Inferior parietal cortex (tissue), 1 donor: ENCODE results near the gene SLC36A3.
A peak's percentile ranks its signal among the peaks of the same experiment; 100 is the strongest.
"Not testable (repeated sequence)": the region's sequence is repeated elsewhere in the genome, so short reads cannot be mapped to it uniquely, and the experiment has no call there.

ENCODE experiments used
- DNase-seq: peaks from one replicate; pipeline ENCODE4 v3.0.0-alpha.2; 2016; ENCODE audit errors: extremely low spot score

SLC36A3 gene

DNA sequence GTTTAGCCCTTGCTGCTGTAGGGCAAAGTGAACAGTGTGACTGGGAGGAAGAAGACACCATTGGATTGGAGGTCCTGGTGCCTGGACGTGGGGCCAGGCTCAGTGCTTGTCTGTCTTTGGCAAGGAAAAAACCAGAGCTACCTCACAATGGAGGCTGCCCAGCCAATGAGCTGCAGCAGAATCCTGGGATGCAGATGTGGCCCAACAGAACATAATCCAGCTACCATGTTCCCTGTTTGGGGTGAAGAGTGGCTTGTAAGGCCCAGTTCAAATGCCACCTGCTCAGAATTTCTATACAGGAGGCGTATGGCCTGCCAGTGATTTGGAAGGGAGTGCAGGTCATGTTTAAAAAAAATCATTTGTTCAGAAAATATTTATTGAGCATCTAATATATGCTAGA lies at the start of gene SLC36A3:
TSS of gene SLC36A3 (minus strand) at position 101 of the 400 bp plus-strand sequence. CDS start 412 bp downstream, outside the sequence.
- no peak for DNase-seq

GRCh38 chr5:151351671-151352070 lies 48.1 kb upstream of the SLC36A3 start:
- no peak for DNase-seq

DNA sequence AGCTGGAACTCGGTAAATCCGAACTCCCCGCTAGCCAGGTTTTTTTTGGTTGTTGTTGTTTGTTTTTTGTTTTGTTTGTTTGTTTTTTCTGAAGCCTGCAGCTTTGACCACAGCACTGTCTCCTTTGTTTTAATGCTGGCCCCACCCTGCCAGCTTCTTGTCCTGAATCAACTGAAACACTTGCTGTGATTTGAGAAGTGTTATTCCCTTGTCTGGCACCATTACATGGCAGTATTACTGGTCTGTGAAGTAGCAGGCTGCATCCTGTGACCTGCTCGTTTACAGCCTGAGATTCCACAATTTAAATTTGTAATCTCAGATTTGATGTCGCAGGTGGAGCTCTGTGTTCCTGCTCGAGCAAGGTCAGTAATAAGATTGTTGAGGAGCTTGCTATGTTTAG lies 45.2 kb upstream of the SLC36A3 start:
- DNase-seq: no peak

DNA sequence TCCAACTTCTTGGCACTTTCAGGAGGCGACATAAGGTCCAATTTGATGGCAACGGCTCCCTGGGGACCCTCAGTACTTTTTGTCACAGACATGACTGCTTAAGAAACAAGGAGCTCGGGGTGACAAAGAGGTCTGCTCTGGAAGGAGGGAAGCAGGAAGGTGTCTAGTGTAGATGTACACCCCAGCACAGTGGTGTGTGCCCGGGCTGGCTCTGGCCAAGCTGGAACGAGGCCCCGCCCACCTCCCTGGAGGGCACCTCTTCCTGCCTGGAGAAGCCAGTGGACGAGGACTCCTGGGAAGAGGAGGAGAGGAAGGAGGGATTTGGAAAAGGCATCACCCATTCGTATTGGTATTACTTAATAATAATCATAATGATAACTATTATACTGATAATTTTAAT lies 43.8 kb upstream of the SLC36A3 start, which contains the start of gene SLC36A2:
TSS of gene SLC36A2 (minus strand) at position 191 of the 400 bp plus-strand sequence. CDS start at position 92, 99 bp downstream.
- no peak for DNase-seq

DNA sequence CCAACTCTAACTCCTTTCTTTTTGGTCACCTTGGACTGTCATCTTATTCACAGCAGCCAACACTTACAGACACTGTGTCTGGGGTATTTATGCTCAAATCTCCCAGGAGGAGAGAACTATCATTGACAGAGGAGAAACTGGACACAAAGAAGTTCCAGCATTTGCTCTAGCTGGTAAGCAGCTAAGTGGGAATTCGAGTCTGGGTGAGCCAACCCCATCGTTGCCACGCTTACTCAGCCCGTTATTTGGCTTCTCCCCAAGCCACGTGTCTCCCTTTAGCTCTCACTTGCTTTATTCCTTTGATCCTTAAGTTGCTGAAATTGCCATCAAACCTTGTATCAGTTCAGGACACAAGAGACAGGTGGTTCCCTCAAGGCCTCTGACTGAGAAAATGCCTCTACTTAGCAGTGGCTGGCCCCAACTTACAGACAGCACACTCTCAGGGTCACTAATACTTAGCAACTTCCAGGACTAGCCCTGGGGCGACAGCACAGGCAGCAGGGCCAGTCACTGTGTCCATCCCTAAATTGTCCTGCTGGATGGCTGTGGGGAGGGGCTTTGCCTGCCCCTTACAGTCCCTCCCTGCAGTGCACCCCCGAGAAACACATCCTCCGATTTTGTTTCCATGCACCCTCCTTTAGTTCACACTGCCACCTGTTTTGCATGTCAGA lies 42.4 kb upstream of the SLC36A3 start:
- DNase-seq: no peak

DNA sequence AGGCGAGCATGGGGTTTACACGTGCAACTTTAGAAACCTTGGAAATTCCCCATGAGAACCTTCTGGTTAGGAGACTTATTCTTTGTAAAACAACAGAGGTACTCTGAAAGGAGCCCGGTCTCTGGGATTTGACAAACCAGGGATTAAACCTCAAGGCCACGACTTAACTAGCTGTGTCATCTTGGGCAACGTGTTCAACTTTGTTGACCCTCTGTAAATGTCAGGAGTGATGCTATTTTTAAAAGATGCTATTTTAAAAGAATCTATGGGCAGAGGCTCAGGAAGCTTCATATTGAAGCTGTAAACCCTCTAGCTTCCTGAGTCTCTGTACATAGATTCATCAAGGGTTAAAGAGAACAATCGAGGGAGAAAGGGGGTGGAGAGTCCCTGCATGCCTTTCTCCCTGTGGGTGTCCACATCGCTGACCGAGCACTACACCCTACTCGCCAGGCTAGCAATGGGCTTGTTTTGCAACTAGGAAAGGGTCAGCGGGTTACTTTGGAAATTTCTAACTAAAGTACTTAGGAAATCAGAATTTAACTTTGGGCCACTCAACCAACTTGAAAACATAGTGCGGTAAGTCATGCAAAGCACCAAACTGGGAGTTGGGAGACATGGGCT lies 41.7 kb upstream of the SLC36A3 start:
- DNase-seq: no peak

- DNase-seq: no peak
These were observed 40.5 kb upstream of the SLC36A3 start for GRCh38 chr5:151344088-151344487.

DNA sequence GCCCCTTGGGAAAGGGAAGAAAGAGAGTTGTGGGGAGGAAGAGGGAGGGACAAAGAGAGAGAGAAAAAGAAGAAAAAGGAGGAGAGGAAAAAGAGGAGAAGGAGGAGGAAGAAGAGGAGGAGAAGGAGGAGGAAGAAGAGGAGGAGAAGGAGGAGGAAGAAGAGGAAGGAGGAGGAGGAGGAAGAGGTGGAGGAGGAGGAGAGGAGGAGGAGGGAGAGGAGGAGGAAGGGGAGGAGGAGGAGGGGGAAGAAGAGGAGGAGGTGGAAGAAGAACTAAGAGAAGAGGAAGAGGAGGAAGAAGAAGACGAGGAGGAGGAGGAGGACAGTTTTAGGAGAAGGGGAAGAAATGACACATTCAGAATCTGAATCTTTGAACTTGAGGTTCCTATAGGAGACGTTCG lies 36.4 kb upstream of the SLC36A3 start:
- DNase-seq: no peak

- DNase-seq: no peak
These were observed 35.2 kb upstream of the SLC36A3 start for GRCh38 chr5:151338734-151339133.

GRCh38 chr5:151332857-151333256 lies 29.3 kb upstream of the SLC36A3 start:
- no peak for DNase-seq

- no peak for DNase-seq
These were observed 25.2 kb upstream of the SLC36A3 start for GRCh38 chr5:151328734-151329133.

DNA sequence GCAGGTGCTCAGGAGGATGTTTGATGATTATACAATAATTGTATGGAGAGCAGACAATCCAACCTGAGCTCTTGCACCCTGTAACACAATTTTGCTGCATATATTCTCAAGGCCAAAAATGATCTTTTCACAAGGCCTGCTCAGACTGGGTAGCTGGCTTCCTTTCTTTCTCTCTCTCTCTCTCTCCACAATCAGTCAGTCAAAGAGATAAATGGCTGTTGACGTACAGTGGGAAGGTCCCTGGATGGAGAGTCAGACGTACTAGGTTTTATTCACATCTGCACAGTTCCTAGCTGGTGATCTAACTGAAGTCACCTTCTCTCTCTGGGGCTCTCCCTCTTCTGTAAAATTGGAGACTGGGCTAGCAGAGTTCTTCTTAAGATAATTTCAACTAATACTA lies 24.0 kb upstream of the SLC36A3 start:
- DNase-seq: no peak

- DNase-seq: no peak
These were observed 22.7 kb upstream of the SLC36A3 start for GRCh38 chr5:151326266-151326665.

DNA sequence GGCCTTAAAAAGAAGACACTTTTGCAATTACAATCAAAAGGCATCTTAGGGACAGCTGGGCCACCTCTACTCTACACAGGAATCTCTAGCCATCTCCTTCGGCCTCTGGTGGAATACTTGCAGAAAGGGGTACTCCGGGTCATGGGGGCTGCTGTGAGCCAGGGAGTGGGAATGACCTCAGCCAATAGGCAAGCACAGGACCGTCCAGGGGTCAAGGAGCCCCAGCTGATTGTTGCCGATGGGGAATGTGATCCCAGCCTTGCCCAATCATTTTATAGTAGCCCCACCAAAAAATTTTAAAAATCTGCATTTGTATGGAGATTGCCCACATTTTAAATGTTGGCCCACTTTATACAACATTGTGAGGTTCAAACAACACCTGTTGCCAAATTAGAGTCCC lies 16.9 kb upstream of the SLC36A3 start:
- DNase-seq: no peak

- DNase-seq: peak; percentile 9
These were observed 15.5 kb upstream of the SLC36A3 start for GRCh38 chr5:151318850-151319732.

- DNase-seq: no peak
These were observed 14.3 kb upstream of the SLC36A3 start for GRCh38 chr5:151317871-151318270.

GRCh38 chr5:151315998-151316597 lies 12.5 kb upstream of the SLC36A3 start:
- peak; percentile 52 for DNase-seq

DNA sequence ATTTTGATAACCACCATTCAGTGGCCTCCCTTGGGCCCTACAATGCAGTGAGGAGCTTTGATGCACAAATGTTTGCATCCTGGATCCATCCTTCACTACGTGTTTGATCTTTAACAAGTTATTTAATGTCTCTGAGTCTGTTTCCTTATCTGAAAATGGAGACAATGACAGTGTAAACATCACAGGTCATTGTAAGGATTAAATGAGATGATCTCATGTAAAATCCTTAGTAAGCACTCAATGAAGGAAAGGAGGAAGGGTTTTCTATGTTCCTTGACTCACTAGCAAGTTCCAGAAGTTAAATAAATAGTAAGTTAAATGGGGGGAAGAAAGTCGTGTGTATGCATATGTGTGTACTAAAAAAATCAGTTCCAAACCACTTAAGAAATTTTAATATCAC lies 9.8 kb upstream of the SLC36A3 start:
- DNase-seq: no peak

DNA sequence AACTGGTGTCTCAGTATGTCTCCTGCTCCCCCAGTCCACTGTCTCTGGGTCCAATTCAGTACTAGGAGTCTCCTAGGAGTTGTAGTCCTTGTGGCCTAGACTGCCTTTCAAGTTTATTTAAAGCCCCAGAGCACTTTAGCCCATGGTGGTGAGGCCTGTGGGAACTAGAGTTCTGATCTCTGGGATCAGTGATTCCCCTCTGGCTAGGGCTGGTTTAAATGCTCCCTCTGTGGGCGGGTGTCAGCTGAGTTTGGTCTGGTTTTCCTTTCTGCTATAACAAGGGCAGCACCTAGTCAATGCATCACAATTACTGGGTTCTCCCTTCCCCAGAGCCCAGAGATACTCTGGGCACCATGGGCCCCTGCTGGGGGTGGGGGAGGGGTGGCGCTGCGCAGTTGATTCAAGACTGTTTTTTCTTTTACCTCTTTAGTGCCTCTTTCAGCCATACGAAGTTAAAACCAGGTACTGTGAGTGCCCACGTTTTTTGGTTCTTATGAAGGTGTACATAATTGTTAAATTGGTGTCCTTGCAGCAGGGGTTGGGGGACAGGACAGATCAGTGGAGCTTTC lies 9.3 kb upstream of the SLC36A3 start:
- no peak for DNase-seq

DNA sequence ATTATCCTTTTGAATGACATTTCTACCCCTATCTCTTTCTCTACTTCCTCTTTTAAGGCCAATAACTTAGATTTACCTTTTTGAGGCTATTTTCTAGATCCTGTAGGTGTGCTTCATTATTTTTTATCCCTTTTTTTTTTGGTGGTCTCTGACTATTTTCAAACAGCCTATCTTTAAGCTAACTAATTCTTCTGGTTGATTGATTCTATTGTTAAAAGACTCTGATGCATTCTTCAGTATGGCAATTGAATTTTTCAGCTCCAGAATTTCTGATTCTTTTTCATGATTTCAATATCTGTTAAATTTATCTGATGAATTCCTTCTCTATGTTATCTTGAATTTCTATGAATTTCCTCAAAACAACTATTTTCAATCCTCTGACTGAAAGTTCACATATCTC lies 7.4 kb upstream of the SLC36A3 start:
- no peak for DNase-seq

GRCh38 chr5:151309821-151310220 lies 6.3 kb upstream of the SLC36A3 start:
- not testable (repeated sequence) for DNase-seq

DNA sequence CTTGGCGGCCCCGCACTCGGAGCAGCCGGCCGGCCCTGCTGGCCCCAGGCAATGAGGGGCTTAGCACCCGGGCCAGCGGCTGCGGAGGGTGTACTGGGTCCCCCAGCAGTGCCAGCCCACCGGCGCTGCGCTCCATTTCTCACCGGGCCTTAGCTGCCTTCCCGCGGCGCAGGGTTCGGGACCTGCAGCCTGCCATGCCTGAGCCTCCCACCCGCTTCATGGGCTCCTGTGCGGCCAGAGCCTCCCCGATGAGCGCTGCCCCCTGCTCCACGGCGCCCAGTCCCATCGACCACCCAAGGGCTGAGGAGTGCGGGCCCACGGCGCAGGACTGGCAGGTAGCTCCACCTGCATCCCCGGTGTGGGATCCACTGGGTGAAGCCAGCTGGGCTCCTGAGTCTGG lies 5.7 kb upstream of the SLC36A3 start:
- DNase-seq: not testable (repeated sequence)
